Activated CD4-positive, CD25-positive, alpha-beta regulatory T cell treated with anti-CD3 and anti-CD28 coated beads, Interleukin-2, amount 50 U/mL, for 24 hours (primary cell): Measurements from ENCODE around the gene PRRG4.
"Not testable (repeated sequence)": the region's sequence is repeated elsewhere in the genome, so short reads cannot be mapped to it uniquely, and the experiment has no call there.

Experiments
- ATAC-seq, 2 donors: fragments of 150-1000 bp; cut with Tn5 transposase; one replicate each; pipeline ENCODE4 v1.10.0; 2021; ENCODE audit warnings: mild to moderate bottlenecking in 1 of 2, moderate library complexity in 1 of 2

Gene PRRG4

DNA sequence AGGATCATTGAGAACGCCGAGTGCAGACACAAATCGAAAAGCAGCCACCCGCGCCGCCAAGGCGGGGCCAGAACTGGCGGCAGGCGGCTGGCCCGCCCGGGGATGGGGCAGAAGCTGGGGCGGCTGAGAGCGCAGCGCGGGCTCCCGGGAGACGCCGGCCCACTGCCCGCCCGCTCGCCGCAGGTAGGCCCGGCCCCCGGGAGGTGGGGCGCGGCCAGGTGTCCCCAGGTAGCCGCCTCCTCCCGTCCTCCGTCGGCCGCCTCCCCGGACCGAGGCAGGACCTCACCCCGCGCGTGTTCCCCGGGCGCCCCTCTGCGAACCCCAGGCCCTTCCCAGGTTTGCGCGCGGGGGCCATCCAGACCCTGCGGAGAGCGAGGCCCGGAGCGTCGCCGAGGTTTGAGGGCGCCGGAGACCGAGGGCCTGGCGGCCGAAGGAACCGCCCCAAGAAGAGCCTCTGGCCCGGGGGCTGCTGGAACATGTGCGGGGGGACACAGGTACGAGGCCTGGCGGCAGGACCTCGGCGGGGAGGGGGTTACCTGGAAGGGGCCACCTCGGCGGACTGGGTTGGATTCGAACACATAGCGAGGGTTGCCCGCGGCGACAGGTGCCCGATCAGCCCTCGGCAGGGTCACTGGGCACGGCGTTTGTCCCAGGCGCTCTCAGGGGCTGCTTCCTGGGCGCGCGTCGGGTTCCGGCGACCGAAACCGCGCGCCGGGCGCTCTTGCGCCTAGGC is at the start of gene PRRG4:
PRRG4 (plus strand) TSS at position 248 of the 733 bp plus-strand sequence. CDS start 603 bp downstream, outside the sequence.
- peak; percentile 60 to 76 for ATAC-seq

GRCh38 chr11:32780839-32781238 is 48.9 kb upstream of the PRRG4 start:
- ATAC-seq: not testable (repeated sequence)

DNA sequence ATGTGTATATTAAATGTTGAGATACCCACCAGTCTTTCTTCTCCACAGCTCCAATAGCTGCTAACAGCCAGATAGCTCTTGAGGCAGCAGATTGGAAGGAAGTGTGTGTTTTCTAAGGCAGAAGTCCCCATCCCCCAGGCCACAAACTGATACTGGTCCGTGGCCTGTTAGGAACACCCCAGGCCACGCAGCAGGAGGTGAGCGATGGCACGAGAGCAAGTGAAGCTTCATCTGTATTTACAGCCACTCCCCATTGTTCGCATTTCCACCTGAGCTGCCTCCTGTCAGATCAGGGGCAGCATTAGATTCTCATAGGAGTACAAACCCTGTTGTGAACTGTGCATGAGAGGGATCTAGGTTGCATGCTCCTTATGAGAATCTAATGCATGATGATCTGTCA is 48.0 kb upstream of the PRRG4 start:
- no peak for ATAC-seq

DNA sequence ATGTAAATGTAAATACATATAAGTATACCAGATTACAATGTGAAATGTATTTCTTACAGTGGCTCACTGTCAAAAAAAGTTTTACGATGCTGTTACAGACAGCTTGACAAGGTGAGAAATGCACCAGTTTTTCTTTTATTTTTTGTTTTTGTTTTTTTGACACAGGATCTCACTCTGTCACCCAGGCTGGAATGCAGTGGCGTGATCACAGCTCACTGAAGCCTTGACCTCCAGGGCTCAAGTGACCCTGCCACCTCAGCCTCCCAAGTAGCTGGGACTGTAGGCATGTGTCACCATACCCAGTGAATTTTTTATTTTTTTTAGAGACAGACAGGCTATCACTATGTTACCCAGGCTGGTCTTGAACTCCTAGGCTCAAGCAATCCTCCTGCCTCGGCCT is 44.5 kb upstream of the PRRG4 start:
- ATAC-seq: no peak

- ATAC-seq: no peak
Observed at GRCh38 chr11:32786811-32787210, 42.9 kb upstream of the PRRG4 start.

DNA sequence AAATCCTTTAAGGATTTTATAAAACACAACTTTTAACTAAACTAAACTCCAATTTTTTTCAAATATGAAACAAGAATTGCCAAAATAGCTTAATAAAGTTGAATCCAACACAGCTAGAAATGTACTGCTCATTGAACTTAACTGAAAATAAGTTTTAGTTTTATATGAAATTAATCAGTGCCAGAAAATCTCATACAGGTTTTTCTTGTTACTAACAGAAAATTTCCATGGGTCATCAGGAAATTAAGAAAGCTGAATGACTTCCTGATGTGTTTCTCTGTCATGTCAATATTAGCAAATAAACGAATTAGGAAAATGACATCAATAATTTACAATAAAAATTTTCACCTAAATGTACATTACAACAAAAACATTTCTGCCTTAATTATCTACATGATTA is 38.8 kb upstream of the PRRG4 start:
- no peak for ATAC-seq

- peak in 1 of 2 donors; percentile 33 for ATAC-seq
Observed at GRCh38 chr11:32792111-32792947, 37.4 kb upstream of the PRRG4 start.

DNA sequence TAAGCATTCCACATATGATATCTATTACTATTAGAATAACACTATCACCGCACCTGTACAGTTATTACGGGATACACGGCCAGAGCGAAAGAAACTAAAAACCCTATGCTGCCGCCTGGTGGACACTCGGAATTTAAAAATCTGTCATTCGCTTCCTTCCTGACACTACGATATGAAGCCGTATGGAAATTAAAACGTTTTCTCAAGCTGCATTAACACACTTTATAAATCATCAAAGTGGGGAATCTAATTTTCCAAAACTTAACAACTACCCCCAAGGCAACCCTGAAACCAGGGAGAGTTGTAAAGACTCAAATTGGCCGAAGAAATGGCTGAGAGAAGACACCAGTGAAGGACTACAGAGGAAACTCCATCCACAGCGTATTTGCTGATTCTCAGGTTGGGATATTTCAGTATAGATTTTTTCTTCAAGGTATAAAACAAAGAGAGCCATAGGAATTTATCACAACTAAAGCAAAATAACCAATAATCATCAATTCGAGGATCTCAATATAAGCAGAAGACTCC is 36.7 kb upstream of the PRRG4 start:
- ATAC-seq: peak; percentile 48 to 53

DNA sequence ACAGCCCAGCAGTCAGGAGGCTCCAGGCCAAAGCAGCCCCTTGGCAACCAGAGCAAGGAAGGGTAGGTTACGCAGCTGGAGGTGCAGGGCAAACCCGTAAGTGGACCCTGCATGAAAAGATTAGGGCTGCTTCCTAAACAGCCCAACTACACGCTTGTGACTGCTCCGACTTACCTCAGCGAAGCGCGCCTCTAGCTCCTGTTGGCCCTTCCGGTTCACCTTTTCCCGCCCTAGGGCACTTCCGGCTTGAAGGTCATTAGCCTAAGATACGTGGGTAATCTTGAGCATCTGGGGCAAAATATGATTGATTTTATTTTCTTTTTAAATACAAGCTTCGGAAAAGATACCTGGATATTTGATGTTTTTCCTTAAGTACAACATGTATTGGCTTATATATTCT is 35.3 kb upstream of the PRRG4 start, which contains the start of gene CCDC73:
CCDC73 (minus strand) TSS at position 224 of the 400 bp plus-strand sequence. CDS start 34,419 bp downstream, outside the sequence.
- ATAC-seq: no peak

DNA sequence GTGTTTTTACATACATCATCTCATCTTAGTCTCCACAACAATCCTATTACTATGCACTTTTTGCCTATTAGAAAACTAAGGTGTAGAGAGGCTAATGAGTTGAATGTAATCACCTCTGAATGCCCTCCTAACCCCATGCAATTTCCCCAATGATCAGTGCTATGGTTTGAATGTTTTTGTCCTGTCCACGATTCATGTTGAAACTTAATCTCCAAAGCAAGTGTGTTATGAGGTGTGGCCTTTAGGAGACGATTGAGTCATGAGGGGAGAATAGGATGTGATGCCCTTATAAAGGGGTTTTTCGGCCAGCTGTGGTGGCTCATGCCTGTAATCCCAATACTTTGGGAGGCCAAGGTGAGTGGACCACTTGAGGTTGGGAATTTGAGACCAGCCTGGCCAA is 33.3 kb upstream of the PRRG4 start:
- no peak for ATAC-seq

DNA sequence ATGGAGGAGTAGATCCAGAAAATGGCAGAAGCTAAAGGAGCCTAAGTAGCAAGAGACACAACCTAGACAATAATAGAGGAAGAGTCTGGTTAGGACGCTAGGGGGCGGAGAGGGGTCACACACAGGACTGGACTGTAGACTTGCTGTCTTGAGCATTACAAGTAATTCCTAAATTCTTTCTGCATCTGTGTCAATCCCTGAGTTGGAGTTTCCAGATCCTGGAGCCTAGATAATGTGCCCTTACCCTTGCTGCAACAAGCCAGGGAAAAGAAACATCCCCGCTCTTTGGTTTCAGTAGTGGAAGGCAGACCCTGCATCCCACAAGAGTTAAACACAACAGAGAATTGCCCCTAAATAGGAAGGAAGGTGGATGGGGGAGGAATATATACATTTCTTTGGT is 20.4 kb upstream of the PRRG4 start:
- ATAC-seq: peak in 1 of 2 donors; percentile 62

DNA sequence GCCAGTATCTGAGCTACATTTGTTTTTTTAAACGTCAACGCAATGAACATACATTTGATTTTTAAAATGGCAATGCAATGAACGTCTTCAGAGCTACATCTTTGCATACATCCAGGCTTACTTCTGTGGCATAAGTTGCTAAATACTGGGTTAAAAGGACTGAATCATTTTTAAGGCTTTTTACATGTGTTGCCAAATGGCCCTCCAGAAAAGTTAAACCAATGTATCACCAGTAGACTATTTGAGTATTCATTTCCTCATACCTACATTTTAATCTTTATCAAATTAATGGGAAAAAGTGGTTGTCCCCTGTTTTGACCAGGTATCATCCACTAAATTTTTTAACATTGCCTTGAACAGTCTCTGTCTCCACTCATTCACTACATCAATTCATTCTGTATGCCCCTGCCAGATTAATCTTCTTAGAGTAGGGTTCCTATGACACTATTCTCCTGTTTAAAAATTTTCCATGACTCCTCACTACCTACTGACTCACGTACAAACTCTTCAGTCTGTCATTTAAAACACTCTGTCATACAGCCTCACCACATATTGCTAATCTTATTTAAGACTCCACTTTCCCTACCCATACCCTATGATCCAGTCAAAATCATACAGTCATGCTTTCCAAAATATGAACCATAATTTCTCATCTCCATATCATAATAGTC is 12.4 kb upstream of the PRRG4 start:
- peak; percentile 81 to 84 for ATAC-seq

DNA sequence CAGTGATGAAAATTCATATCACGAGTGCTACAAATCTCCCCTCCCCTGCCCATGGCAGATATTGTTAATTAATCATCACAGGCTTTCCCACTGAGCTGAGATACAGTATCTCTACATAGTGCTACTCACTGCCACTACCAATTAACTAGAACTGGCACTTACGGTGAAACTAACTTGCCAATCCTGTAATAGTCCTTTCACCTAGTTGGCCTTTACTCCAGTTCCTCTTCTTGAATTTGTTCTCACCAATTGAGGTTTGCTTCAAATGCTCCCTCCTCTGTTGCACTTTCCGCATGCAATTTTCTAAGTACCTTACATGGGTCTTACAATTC is 11.9 kb upstream of the PRRG4 start:
- peak; percentile 65 to 79 for ATAC-seq

DNA sequence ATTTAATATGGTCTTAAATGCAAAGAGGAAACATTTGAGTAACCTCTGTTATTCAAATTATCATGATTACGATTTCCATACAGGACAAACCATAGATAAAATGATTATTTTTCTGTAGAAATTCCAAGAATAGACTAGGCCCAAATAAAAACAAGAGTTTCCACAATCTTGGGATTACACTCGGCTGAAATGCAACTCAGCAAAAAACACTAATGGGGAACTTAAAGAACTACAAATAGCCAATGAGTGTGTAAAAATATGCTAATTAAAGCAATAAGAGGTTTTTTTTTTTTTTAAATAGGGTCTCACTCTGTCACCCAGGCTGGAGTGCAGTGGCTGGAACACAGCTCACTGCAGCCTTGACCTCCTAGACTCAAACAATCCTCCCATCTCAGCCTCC is 10.5 kb upstream of the PRRG4 start:
- no peak for ATAC-seq

DNA sequence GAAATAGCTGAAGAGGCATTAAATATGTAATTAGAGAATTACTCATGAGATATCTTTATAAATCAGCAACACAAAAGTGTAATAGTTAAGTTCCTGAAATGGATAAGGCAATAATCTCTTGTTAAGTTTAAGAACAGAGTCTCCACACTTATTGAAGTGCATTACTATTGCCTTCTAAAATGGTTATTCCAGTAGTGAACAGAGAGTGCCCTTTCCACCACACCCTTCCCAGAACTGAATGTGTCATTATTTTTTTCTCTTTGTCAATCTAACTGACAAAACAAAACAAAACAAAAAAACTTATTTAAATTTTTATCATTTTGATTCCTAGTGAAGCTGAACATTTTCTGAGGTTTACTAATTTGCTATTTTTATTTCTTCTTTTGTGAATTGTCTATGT is 9.2 kb upstream of the PRRG4 start:
- no peak for ATAC-seq

GRCh38 chr11:32821517-32821916 is 8.2 kb upstream of the PRRG4 start:
- peak; percentile 42 to 50 for ATAC-seq

GRCh38 chr11:32821917-32822560 is 7.7 kb upstream of the PRRG4 start:
- no peak for ATAC-seq

- not testable (repeated sequence) for ATAC-seq
Observed at GRCh38 chr11:32823617-32824016, 6.1 kb upstream of the PRRG4 start.

GRCh38 chr11:32826113-32826512 is 3.6 kb upstream of the PRRG4 start:
- no peak for ATAC-seq

DNA sequence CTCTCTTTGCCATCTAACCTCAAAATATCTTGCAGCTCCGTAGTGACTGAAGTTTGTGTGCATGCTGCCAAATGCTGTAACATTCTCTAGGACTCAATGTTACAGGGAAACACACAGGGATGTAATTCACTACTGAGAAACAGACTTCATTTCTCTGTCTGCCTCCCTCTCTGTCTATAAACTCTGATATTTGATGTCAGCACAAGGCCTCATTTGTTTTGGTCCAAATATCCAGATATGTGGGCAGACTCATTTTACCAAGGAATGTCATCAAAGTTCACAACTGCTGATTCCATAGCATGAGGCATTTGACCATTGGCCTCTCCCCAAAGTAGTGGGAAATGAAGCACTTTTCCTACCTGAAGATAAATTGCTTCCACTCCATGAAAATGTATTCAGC is 2.5 kb upstream of the PRRG4 start:
- ATAC-seq: no peak

- peak; percentile 45 for ATAC-seq
Observed at GRCh38 chr11:32829157-32829679, 509 bp upstream of the PRRG4 start.

- ATAC-seq: no peak
Observed at GRCh38 chr11:32830413-32830738, 649 bp downstream of the PRRG4 start.

- ATAC-seq: no peak
Observed at GRCh38 chr11:32830796-32831195, 1.1 kb downstream of the PRRG4 start.
